HL-60/S4 (cell line): ENCODE data around the gene RRN3.
"Not testable (repeated sequence)": the region's sequence is repeated elsewhere in the genome, so short reads cannot be mapped to it uniquely, and the experiment has no call there.

Experiments used
- in situ Hi-C: fragments of 300-500 bp; cut with MboI; formaldehyde crosslinking; loops from 2 replicates; pipeline ENCODE4 v1.14.3; 2022; ENCODE audit warnings: low sequenced_read_pairs

The RRN3 gene

GRCh38 chr16:15100372-15100987, 6.4 kb upstream of the RRN3 start:
- in situ Hi-C loops, result not testable (repeated sequence)

GRCh38 chr16:15099366-15099909, 5.4 kb upstream of the RRN3 start:
- in situ Hi-C loops, result not testable (repeated sequence)

- in situ Hi-C loops, result not testable (repeated sequence)
Observed at GRCh38 chr16:15096583-15096972, 2.5 kb upstream of the RRN3 start.

- in situ Hi-C loops, result not testable (repeated sequence)
Observed at GRCh38 chr16:15093571-15093954, 509 bp downstream of the RRN3 start.

GRCh38 chr16:15090663-15091269, 3.3 kb downstream of the RRN3 start:
- in situ Hi-C loops, result not testable (repeated sequence)

- in situ Hi-C loops, result not testable (repeated sequence)
Observed at GRCh38 chr16:15082788-15083187, 11.3 kb downstream of the RRN3 start.

GRCh38 chr16:15080883-15081282, 13.2 kb downstream of the RRN3 start:
- in situ Hi-C loops, result not testable (repeated sequence)

GRCh38 chr16:15076161-15076560, 17.9 kb downstream of the RRN3 start:
- in situ Hi-C loops, result not testable (repeated sequence)

- in situ Hi-C loops, result no loop called here
Observed at GRCh38 chr16:15073101-15073500, 21.0 kb downstream of the RRN3 start.

GRCh38 chr16:15071916-15072769, 21.9 kb downstream of the RRN3 start:
- in situ Hi-C loops, result not testable (repeated sequence)

- in situ Hi-C loops, result not testable (repeated sequence)
Observed at GRCh38 chr16:15071013-15071412, 23.1 kb downstream of the RRN3 start.

- in situ Hi-C loops, result not testable (repeated sequence)
Observed at GRCh38 chr16:15066690-15067089, 27.4 kb downstream of the RRN3 start.

GRCh38 chr16:15065961-15066360, 28.1 kb downstream of the RRN3 start:
- in situ Hi-C loops, result not testable (repeated sequence)

GRCh38 chr16:15062085-15062810, 31.8 kb downstream of the RRN3 start:
- in situ Hi-C loops, result not testable (repeated sequence)

GRCh38 chr16:15059324-15059723, 34.7 kb downstream of the RRN3 start:
- in situ Hi-C loops, result no loop called here

- in situ Hi-C loops, result no loop called here
Observed at GRCh38 chr16:15057681-15058417, 36.2 kb downstream of the RRN3 start.

GRCh38 chr16:15055141-15056053, 38.7 kb downstream of the RRN3 start:
- in situ Hi-C loops, result no loop called here

- in situ Hi-C loops, result no loop called here
Observed at GRCh38 chr16:15054357-15055140, 39.5 kb downstream of the RRN3 start.
